GM19455 (cell line): ENCODE results near the gene CDK9.
"Not testable (repeated sequence)": the region's sequence is repeated elsewhere in the genome, so short reads cannot be mapped to it uniquely, and the experiment has no call there.

Experiments
- ATAC-seq: cut with Tn5 transposase; IDR thresholded peaks from one replicate; pipeline ENCODE4 v1.9.1; 2021; ENCODE audit not compliant: unreplicated experiment

CDK9 gene

DNA sequence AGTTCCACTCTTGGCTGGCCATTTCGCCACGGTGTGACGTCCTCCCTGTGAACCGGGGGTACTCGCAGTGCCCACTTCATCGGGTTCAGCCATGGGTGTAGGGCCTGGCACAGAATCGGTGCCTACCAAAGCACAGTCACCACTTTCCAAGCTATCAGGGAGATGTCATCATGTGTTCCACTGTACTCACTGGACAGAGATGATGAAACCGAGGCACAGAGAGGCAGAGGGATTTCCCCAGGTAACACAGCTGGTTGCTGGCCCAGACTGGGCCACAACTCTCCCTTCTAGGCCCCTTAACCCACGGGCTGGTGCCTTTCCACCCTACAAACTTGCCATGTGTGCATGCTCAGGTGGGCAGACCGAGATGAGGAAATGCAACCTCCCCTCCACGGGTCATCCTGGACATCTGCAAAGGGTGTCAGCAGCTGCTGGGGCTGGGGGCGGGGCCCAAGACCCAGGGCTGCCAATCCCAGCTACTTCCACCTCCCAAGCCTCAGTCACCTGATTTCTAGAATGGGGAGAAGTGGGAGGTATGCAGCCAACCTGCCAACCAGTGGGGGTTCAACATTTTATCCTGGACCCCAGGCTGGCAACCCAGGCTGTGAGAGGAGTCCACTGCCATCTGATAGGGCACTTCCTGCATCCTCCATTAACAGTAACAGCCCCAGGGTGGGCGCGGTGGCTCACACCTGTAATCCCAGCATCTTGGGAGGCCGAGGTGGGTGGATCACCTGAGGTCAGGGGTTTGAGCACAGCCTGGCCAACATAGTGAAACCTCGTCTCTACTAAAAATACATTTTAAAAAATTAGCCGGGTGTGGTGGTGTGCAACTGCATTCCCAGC, 6.5 kb upstream of the CDK9 start:
- ATAC-seq = peak; percentile 43

DNA sequence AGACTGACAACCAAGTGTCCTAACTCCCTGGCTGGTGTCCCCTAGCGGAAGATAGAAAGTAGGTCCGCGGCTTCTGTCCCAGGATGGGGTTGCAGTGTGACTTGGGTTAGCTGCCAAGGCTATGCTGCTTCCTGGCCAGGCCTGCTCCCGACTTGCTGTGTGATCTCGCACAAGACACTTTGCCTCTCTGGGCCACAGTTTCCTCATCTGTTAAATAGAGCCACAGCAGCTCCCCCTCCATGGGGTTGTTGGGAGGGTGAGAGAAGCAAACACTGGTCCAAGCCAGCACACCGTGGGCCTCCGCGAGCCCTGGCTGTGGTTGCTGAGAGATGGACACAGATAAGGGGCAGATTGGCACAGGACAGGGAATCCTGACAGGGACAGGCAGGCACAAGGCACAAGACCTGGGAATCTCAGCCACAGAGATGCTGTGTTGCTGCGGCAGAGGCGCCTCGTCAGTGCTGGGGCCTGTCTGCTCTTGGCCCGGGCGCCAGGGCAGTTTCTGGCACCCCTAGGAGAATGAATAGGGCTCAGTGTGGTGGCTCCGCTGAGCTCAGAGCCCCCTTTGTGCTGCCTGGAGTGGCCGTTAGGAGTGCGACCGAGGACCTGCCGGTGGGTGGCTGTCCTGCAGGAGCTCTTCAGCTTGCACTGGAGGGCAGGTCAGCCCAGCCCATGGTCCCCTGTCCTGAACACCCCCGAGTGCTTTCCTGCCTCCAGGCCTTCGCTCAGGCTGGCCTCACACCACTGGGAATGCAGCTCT, 5.5 kb upstream of the CDK9 start:
- ATAC-seq = no peak

DNA sequence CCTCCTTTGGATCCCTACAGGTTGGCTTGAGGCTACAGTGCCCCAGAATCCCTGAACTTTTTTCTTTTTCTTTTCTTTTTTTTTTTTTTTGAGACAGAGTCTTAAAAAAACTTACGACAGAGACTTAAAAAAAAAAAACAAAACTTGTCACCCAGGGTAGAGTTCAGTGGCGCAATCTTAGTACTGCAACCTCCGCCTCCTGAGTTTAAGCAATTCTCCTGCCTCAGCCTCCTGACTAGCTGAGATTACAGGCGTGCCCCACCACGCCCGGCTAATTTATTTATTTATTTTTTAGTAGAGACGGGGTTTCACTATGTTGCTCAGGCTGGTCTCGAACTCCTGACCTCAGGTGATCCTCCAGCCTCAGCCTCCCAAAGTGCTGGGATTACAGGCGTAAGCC, 4.9 kb upstream of the CDK9 start:
- not testable (repeated sequence) for ATAC-seq

DNA sequence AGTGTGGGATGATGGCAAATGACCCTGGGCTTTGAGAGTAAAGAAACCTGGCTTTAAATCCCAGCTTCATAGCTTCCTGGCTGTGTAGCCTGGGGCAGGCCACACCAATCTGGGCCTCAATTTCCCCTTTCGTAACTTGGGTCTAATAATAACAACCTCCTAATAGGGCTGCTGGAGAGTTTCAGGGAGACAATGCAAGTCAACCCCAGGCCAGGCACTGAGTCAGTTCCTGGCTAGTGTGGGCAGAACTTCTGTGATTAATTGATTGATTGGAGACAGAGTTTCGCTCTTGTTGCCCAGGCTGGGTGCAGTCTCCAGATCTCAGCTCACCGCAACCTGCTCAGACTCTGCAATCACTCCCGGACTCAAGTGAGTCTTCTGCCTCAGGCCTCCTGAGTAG, 4.0 kb upstream of the CDK9 start:
- ATAC-seq = no peak

DNA sequence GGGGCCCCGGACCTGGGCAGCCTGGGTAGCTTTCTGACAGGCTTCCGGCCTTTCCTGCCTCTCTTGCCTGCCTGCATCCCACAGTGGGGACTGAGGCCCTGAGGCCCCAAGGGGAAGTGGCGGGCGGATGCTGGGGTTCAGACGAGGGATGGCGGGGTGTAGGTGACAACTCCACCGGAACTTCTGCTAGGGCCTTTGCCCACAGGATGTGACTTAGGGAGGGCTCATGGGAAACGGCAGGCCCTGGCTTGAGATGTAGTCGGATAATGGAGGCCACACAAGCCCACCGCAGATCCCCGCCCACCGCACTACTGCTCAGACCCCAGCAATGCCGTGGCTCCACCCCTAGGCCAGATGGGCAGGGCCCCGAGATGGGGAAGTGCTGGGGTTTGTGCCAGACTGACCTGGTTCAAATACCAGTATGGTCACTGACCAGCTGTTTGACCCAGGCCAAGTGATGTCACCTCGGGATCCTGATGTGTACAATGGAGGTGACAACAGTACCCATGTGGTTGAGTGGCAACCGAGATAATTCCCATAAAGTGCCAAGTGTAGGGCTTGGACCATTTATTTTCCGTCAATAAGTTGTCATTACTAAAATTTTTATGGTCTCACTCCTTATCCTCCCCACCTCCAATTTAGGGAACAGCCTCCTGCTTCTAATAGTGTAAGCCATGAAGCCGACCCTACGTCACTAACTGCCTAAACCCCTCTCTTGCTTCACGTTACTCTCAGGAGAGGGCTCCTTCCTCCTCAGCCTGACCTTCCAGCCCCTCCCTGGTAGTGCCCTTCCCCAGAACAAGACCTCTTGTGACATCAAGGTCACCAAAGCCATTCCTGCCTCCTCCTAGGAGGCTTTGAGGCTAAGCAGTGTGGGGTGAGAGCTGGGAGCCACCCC, 2.5 kb upstream of the CDK9 start:
- ATAC-seq = no peak

DNA sequence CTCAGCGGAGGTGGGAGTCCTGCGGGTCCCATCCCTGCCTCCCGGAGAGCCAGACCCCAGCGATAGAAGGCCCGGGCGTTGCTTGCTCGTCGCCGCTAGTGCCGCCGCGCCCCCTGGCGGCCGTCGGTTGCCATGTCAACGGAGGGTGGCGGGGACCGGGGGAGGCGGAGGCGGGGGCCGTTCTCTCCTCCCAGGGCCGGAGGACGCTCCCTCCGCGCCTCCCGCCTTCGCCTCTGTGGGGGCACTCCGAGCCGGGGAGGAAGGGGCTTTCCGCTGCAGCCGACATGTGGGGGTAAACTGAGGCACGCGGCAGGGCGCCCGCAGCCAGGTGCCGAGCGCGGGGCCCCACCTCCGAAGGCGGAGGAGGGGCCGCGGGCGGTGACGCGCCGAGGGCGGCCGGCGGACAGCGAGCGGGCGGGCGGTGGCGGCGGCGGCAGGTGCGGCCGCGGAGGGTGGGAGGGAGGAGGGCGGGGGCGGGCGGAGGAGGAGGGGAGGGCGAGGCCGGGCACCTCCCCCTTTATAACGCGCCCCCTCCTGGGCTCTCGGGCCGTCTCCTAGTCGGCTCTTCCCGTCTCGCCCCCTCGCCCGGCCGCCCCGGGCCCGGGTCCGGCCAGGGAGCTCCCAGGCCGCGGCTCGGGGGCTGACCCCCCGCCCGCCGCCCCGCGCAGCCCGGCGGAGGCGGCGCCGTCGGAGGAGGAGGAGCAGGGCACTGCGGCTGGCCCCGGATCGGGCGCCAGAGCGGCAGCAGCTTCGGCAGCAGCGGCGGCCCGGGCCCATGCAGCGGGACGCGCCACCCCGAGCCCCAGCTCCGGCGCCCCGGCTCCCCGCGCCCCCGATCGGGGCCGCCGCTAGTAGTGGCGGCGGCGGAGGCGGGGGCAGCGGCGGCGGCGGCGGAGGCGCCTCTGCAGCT, 556 bp upstream of the CDK9 start:
- peak; percentile 45 for ATAC-seq

DNA sequence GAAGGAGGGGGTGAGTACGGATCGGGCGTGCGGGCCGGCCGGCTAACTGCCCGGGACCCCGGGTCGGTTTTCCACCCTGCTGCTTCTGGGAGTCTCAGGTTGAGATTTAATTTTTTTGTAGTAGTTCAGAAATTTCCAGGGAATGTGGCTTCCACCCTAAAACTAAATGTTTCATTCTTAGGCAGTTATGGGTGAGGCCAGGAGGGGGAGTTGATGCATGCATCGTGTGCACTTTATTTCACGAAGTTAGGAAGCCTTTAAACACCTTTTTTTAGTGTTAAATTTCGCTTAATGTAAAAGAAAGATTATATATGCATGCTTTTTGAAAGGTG, 905 bp downstream of the CDK9 start:
- no peak for ATAC-seq

DNA sequence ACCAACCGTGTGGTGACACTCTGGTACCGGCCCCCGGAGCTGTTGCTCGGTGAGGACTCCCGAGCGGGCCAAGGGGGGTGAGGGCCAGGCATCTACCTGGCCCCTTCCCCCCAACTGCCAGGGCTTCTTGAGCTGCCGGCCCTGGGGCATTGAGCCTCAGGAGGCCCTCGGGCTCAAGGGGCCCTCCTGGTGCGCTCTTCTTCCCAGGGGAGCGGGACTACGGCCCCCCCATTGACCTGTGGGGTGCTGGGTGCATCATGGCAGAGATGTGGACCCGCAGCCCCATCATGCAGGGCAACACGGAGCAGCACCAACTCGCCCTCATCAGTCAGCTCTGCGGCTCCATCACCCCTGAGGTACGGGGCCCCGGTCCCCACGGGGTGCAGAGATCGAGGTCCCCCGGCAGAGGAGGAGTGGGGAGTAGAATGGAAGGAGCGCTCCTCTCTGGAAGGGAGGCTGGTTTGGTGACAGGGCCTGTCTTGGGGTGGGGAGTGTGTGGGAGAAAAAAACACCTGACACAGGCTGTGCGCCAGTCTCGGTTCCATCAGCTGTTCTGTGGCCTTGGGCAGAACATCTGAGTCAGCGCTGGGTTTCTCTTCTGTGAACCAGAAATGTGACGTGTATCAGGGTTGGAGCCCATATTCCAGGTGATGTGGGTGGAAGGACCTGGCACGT, 2.6 kb downstream of the CDK9 start:
- no peak for ATAC-seq

DNA sequence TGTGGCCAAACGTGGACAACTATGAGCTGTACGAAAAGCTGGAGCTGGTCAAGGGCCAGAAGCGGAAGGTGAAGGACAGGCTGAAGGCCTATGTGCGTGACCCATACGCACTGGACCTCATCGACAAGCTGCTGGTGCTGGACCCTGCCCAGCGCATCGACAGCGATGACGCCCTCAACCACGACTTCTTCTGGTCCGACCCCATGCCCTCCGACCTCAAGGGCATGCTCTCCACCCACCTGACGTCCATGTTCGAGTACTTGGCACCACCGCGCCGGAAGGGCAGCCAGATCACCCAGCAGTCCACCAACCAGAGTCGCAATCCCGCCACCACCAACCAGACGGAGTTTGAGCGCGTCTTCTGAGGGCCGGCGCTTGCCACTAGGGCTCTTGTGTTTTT, 3.3 kb downstream of the CDK9 start:
- no peak for ATAC-seq

DNA sequence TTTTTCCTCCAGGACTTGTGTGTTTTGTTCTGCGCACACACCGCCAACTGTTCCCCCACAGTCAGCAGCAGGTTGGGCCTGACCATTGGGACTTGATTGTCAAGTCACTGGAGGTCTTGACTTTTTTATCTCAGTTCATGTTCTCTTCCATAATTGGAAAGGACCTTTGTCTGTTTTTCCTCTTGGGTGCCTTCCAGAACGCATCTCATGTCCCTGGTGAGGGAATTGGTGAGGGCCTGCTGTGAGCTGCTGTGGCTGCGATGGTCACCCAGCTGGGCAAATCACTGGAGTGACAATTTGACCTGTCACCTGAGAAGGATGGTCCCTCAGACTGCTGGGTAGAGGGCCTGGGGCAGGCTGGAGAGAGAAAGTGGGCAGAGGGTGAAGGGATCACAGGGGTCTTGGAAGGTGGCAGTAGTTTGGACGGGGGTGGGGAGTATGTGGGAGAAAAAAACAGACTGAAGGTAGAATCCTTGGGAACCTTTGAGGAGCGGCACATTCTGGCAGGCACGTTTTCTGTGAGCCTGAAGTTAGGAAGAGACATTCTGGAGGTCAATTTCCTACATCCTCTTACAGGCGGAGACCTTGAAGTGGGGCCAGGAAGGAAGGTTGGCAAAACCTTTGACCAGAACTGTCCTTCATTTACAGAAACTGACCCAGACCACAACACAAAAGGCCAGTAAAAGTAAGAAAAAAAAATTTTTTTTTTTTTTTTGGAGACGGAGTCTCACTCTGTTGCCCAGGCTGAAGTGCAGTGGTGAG, 4.4 kb downstream of the CDK9 start:
- no peak for ATAC-seq

DNA sequence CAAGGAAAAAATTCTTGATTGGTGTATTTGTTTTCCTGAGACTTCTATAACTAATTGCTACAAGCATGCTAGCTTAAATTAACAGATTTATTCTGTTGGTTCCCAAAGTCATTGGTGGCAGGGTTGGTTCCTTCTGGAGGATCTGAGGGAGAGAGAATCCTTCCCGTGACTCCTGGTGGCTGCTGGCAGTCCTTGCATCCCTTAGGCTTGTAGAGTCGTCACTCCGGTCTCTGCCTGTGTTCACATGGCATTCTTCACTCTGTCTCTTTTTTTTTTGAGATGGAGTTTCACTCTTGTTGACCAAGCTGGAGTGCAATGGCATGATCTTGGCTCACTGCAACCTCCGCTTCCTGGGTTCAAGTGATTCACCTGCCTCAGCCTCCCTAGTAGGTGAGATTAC, 5.3 kb downstream of the CDK9 start:
- ATAC-seq = no peak

DNA sequence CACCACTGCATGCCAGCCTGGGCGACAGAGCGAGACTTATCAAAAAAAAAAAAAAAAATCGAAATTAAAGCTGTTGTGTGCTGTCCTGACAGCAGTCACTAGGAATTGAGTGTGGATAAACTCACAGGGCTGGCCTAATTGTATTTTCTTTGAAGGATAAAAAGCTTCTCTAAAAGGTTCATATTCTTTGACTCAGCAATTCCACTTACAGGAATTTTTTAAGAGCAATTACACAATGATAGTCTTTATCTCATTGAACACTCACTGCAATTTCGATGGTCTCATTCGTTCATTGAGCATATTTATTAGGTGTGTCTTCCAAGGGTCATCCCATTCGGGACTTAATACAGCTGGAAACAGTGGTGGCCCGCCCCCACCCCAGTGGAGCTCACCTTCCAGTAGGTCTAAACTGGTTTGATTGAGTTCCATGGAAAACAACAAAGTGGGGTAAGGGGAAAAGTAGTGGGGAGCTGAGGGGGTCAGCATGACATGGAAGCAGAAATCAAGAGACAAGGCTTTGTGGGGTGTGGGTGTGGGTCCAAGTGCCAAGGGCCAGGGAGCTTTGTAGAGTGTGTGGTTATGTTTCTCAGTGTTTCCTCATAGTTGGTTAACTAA, 6.7 kb downstream of the CDK9 start:
- no peak for ATAC-seq

DNA sequence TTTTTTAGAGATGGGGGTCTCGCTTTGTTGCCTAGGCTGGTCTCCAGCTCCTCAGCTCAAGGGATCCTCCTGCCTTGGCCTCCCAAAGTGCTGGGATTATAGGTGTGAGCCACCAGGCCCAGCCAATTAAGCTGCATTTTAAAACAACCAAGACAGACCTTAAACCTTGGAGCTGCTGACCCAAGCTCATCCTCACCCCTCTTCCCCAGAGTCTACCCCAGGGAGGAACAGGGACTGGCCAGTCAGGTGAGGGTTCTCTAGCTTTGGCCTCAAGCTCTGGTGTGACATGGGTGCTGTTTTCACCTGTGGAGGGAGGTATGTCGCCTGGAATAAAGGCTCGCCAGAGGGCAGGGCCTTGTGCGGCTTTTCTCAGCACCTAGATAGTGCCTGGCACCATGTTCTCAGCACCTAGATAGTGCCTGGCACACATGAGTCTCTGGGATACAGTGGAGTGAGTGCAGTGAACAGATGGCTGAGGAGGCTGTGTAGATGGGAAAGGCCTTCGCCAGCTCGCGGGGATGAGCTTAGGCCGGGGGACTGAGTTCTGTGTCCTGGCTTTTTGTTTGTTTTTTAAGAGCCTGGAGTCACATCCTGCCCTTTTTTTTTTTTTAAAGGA, 7.4 kb downstream of the CDK9 start:
- ATAC-seq = no peak

DNA sequence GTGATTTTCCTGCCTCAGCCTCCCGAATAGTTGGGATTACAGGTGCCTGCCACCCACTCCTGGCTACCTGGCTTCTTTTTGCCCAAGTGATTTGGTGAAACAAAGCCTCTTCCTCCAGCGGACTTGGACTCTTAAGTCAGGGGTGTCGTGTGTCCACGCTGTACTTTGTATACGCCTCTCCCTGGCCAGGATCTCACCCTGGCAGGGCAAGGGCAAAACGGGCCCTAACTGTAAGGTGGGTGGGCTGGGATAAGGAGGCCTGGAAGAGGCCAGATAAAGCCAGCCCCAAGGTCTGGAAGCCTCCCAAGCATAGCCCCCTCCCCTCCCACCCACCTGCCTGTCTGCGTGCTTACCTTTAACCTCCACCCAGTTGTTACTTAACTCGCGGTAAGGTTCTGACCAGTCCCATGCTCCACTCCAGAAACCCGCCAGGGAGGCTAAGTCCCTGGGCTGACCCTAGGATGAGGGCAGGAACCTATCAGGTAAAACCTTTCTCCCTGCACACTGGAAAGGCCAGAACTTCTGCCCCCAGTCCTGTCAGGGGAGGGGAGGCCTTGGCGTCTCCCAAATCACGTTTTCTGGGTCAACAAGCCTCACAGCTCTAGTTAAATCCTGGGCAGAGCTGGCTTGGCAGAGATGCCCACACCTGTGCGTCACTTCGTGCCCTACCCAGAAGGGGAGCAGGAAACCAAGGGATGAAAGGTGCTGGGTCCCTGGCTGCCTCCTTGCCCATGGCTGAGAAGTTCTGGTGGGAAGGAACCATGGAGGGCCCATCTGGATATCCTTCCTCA, 8.4 kb downstream of the CDK9 start:
- ATAC-seq = no peak

DNA sequence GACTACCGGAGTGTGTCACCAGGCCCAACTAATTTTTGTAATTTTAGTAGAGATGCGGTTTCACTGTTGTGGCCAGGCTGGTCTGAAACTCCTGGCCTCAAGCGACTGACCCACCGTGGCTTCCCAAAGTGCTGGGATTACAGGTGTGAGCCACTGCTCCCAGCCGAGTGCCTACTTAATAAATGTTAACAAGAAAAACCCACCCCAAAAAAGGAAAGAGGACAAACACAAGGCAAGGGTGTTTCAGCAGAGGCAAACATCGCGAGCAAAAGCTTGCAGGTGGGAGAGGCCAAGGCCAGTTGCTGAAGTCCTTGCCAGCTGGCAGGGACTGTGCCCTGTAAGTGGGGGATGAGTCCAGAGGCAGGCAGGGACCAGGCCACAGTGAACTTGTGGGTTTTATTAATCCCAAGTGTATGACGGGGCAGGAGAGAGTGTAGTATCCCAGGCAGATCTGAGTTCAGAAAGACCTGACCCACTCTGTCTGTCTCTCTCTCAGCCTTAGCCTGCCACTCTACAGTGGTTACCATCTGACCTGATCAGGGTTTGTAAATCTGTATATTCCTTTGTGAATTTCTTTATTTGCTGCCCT, 10.5 kb downstream of the CDK9 start:
- no peak for ATAC-seq

DNA sequence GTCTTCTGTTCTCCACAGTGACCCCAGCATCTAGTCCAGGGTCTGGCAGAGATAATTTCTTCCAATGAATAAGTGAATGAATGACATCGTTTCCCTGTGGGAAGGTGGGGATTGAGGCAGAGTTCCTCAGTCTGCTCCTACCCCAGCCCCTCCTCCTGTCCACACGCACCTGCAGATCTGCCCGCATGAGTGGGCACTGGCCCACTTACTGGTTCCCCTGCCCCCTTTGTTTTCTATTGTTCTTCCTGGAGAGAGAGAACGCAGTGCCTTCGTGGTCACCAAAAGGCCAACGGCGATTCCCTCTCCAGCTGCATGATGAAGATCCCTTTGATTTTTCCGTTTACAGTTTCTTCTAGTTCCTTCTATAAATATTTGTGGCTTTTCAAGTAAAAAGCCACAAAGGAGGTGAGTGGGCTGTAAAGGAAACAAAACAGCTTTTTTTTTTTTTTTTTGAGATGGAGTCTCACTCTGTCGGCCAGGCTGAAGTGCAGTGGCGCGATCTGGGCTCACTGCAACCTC, 11.1 kb downstream of the CDK9 start:
- ATAC-seq = no peak
